GM23248 (cell line): ENCODE results near the gene MAP7D3.

ENCODE experiments used
- EZH2 ChIP-seq: fragments of 200-600 bp; sonication (generic); IDR thresholded peaks from 2 replicates; pipeline ENCODE4 v1.6.1; 2018; ENCODE audit warnings: antibody characterized with exemption, mild to moderate bottlenecking; ENCODE audit not compliant: insufficient read depth, poor library complexity, severe bottlenecking
- EZH2phosphoT487 ChIP-seq: fragments of 200-600 bp; sonication (generic); IDR thresholded peaks from 2 replicates; pipeline ENCODE4 v1.6.1; 2018; ENCODE audit warnings: antibody characterized with exemption, moderate library complexity, mild to moderate bottlenecking, low read depth; ENCODE audit not compliant: insufficient read depth

DNA sequence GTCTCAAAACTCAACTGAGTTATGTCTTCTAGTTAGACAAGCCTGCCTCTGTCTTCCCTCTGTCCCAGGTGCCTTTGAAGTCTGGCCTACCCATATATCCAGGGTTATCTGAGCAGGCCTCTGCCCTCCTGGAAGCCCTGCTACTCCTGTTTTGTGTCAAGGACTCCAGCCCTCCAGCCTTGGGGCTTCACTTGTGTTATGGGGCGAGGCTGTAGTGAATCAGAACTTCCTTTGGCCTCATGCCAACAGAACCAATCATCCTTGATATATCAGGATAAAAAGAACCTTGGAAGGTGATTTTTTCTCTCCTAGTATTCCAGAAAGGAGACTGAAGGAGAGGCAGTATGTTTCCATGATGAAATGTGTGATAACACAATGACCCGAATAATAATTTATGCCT, 40.6 kb upstream of the MAP7D3 start:
- TF ChIP-seq EZH2 (no peak), EZH2phosphoT487 (no peak)
